A549 treated with AZD2906 at 1 μM for 4 hours (cell line): ENCODE measurements around the gene UCN2. TPM values are rescaled to one million over a fixed set of nuclear protein-coding genes. Genes with fewer than 3 reads are reported as not detected.

ENCODE experiments used
- total RNA-seq: library from RNA; stranded (reverse); fragments of 200-300 nt; extraction: Qiagen RNA extraction; gene quantifications from 5 replicates; pipeline ENCODE4 v1.2.3, GENCODE V29; 2022

UCN2 gene, protein sequence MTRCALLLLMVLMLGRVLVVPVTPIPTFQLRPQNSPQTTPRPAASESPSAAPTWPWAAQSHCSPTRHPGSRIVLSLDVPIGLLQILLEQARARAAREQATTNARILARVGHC
- total RNA-seq, result 5.9 to 8.7 TPM (median 8.2 TPM) in 5 replicates

DNA sequence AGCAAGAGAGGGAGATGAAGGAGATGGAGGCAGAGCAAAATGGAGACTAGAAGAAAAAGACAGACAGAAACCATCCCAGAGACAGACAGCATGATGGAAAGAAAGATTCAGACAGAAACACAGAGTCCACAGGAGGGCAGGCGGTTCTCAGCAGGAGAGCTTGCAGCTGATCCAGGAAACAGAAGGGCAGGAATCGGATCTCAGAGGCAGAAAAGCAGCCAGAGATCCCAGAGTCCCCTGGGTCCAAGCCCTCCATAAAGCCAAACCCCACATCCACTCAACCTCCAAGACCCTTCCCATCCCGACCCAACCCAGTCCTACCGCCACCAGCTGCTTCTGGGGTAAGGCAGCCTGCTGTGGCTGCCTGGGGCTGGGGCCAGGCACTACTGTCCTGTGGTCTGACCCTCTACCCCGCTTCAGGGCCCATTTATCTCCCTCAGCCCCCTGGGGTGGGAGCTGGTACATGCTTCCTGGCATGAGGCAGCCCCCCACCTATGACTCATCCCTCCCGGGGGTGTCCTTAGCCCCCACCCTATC lies at the start of gene UCN2:
Gene UCN2, minus strand, starts transcription at position 400 of the 537 bp plus-strand sequence. CDS start 657 bp downstream, outside the sequence.

DNA sequence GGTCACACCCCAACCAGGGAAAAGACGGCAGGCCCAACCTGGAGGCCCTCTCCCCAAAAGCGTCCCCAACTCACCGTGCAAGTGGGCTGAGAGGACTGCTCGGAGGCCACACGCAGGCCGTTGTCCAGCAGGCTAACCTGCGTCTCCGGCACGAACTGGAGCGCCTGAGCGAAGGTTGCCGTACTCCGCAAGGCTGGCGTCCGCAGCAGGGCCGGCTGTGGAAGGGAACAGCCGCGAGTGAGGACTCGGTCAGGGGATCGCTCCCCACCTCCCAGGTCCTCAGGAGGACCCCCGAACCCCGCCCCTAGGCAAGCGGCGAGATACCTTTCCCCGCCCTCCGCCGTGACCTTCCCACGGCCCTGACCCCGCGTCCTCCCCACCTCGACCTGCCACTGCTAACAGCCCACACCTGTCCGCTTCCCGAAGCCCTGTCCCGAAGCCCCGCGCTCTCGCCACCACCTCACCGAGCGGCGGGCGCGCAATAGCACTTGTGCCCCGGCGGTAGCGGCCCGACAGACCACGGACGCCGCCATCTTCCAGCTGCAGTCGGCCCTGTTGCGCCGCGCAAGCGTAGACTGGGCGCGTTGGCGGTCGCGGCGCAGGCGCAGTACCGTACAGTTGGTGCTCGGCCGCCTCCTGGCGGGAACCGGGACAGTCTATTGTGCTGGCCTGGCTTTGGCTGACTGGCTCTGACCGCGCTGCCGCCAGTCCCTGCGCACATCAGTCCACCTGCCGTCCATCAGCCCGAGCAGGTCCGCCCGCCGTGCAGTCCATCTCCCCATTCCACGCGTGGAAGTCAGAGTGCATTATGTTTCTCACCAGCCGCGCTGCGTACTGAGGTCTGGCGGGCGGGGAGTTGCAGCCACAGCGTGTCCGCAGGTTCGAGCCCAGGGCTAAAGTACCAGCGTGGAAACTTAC lies 45.8 kb upstream of the UCN2 start, which contains the start of gene UQCRC1:
Gene UQCRC1, minus strand, starts transcription at position 559 of the 918 bp plus-strand sequence. Its CDS starts 26 bp downstream, at position 533.

DNA sequence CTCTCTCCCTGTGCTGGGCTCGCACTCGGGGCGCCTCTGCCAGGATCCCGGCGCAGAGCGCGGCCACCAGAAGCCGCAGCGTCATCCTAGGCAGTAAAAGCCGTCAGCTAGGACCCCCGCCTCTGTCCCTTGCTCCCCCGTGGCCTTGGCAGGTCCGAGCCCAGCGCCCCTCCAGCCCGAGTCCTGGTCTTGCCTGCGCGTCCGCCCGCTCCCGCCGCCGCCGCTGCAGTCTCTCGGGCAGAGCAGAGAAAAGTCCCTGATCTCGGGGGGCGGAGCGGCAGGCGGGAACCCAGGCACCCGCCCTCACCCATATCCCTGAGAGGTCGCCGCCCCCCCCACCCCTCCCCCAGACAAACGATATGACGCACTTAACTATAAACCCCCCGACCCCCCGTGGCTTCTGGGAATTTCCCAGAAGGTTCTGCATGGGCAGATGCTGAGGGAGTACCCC lies 31.5 kb upstream of the UCN2 start, which contains the start of gene COL7A1:
Gene COL7A1, minus strand, starts transcription at position 255 of the 451 bp plus-strand sequence. Its CDS starts 170 bp downstream, at position 85.

DNA sequence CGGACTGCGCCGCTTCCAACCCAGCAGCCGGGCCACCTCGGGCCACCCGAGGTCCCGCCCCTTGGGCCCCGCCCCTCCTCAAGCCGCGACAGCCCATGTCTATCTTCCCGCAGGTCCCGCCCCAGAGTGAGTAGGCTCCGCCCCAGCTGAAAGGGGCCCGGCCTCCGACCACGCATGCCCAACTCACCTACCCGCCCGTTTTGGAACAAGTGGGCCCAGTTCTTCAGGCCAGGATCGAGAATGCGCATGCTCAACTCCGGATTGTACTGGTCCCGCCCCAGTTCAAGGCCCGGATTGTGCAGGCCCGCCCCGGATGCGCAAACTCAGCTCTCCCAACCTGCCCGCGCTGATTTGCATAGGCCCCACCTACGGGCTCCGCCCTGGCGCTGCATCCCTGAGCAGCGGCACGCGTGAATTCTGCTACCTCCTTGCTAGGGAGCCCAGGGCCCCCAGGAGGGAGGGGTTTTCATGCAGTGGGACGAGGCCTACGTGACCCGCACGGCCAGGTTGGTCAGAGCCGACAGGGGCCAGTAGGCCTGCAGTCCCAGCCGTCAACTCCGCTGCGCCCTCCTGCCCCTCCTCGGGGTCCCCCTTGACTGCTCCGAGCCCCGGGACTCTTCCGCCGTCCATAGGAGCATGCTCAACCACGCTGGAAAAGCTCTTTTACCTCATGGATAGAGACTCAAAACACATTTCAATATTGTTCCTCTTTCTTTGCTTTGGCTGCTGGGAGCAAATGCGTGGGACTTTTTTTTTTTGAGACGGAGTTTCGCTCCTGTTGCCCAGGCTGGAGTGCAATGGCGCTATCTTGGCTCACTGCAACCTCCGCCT lies 6.6 kb downstream of the UCN2 start, which contains the start of gene PFKFB4:
Gene PFKFB4, minus strand, starts transcription at position 8 of the 831 bp plus-strand sequence. CDS start 26 bp downstream, outside the sequence.

Other genes with a start within 250 kb of the UCN2 start
- gene SPINK8, start 230.1 kb downstream of the UCN2 start, total RNA-seq, result not detected in 5 replicates
- gene FBXW12, start 191.6 kb downstream of the UCN2 start, total RNA-seq, result not detected in 5 replicates
- gene PLXNB1, start 133.7 kb downstream of the UCN2 start, total RNA-seq, result 12.2 to 18.1 TPM (median 14.4 TPM) in 5 replicates
- 26.3 to 28.2 TPM (median 27.5 TPM) in 5 replicates for gene CCDC51, start 123.7 kb downstream of the UCN2 start, total RNA-seq
- 257 to 329 TPM (median 291 TPM) in 5 replicates for gene TMA7, start 123.5 kb downstream of the UCN2 start, total RNA-seq
- 8.4 to 10.0 TPM (median 9.0 TPM) in 5 replicates for gene ATRIP, start 117.0 kb downstream of the UCN2 start, total RNA-seq
- gene SHISA5, start 59.6 kb downstream of the UCN2 start, total RNA-seq, result 98.8 to 129 TPM (median 125 TPM) in 5 replicates
- 9.9 to 11.9 TPM (median 10.3 TPM) in 5 replicates for gene PFKFB4, start 7.0 kb downstream of the UCN2 start, total RNA-seq
- gene COL7A1, start 31.5 kb upstream of the UCN2 start, total RNA-seq, result 101 to 162 TPM (median 145 TPM) in 5 replicates
- gene UQCRC1, start 45.9 kb upstream of the UCN2 start, total RNA-seq, result 172 to 207 TPM (median 176 TPM) in 5 replicates
- 0.10 to 0.21 TPM (median 0.15 TPM) in 3 of 5 replicates, not detected in the others for gene TMEM89, start 58.0 kb upstream of the UCN2 start, total RNA-seq
- 12.3 to 18.7 TPM (median 14.3 TPM) in 5 replicates for gene SLC26A6, start 71.7 kb upstream of the UCN2 start, total RNA-seq
- gene CELSR3, start 99.1 kb upstream of the UCN2 start, total RNA-seq, result 3.1 to 4.6 TPM (median 3.9 TPM) in 5 replicates
- gene NCKIPSD, start 122.1 kb upstream of the UCN2 start, total RNA-seq, result 8.7 to 13.5 TPM (median 11.4 TPM) in 5 replicates
- 52.7 to 55.5 TPM (median 54.6 TPM) in 5 replicates for gene IP6K2, start 153.4 kb upstream of the UCN2 start, total RNA-seq